GM12801 (cell line): ENCODE results near the gene ARL4A.

Experiments used
- CTCF ChIP-seq: IDR thresholded peaks from one replicate; pipeline ENCODE4 v1.5.1; 2011; ENCODE audit warnings: control low read depth; ENCODE audit not compliant: insufficient read length; ENCODE audit errors: extremely low read depth

Gene ARL4A, protein sequence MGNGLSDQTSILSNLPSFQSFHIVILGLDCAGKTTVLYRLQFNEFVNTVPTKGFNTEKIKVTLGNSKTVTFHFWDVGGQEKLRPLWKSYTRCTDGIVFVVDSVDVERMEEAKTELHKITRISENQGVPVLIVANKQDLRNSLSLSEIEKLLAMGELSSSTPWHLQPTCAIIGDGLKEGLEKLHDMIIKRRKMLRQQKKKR

GRCh38 chr7:12686891-12687717 is at the start of gene ARL4A:
ARL4A (plus strand) TSS chr7:12687633; CDS start chr7:12688255, 622 bp downstream.
- TF ChIP-seq CTCF = no peak

GRCh38 chr7:12637819-12638592 is 49.4 kb upstream of the ARL4A start:
- TF ChIP-seq CTCF = no peak

- TF ChIP-seq CTCF = no peak
Measured at GRCh38 chr7:12638851-12639456, 48.5 kb upstream of the ARL4A start.

GRCh38 chr7:12640299-12641096 is 46.9 kb upstream of the ARL4A start:
- no peak for TF ChIP-seq CTCF

GRCh38 chr7:12641196-12641595 is 46.2 kb upstream of the ARL4A start:
- no peak for TF ChIP-seq CTCF

DNA sequence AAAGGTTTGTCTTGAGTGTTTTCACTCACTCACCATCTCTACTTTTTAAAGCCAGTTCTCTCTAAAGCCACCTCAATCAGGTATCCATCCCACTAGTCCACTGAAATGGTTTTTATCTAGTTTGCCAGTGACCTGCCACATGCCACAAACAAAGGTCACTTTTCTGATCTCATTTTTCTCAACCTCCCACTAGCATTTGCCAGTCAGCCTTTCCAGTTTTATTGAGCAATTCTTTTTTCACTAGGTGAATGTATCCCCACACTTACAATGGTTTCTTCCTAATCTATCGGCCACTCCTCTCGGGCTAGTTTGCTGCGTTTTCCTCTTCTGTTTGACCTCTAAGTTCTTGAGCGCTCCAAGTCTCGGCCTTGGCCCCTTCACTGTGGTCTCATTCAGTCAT is 44.9 kb upstream of the ARL4A start:
- TF ChIP-seq CTCF = no peak
